NCI-H526 (cell line): ENCODE results near the gene ZNF22.
A peak's percentile ranks its signal among the peaks of the same experiment; 100 is the strongest.

Experiments
- DNase-seq, 2 experiments: peaks; one replicate each; lab custom pipeline; 2025; lab: John Stamatoyannopoulos, UW

Gene ZNF22

DNA sequence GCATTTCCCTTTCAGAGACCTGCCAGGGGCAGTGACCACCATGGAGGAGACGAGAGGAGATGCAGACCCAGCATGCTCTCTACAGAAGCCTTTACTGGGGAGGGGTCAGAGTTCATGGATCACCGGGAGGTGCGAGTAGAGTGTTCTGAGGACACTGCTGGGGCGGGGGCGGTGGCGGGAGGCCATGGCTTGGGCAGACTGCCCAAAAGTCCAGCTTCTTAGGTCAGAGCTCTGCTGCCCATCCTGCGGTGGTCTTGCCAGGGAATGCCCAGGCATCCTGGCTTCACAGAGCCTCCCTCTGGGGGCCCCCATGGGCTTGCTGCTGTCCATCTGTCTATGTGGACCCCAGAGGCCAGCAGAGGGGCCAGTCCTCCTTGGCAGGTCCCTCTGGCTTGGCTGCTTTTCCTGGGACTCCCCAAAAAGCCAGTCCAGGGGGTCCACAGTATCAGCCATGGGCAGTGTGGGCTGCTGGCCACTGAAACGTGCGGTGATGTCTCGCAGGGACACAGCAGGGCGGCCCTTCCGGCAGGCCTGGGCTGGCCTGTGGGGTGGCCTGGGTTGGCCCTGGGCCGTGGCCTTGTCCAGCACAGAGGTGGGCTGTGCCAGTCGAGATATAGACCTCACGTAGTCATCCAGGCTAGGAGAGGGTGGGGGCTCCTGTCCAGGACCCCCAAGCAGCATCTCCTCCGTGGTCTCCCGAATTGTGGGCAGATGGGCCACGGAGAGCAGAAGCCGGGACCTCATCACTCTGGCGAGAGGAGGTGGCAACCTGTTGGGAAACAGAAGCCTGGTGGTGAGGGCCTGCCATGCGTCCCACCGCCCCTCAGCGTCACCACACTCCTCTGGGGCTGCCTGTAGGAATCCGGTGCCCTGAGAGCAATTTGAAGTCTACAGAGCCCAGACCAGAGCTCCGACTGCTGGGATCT, 23.2 kb upstream of the ZNF22 start:
- no peak for DNase-seq

DNA sequence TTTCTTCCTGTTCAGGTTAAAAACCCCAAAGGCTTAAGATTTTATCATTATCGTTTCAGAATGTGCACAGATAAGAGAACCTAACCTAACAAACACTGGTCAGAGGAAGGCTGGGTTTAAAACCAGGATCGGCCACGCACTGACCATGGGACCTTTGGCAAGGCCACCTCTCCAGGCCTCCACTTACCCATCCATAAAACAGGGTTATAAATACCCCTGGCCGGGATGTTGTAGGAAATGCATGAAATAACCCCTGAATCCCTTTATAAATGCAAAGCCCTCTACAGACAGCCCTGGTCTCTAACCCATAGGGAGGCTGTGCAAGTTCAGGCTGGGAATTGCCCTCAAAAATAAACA, 22.5 kb upstream of the ZNF22 start:
- DNase-seq, result no peak

DNA sequence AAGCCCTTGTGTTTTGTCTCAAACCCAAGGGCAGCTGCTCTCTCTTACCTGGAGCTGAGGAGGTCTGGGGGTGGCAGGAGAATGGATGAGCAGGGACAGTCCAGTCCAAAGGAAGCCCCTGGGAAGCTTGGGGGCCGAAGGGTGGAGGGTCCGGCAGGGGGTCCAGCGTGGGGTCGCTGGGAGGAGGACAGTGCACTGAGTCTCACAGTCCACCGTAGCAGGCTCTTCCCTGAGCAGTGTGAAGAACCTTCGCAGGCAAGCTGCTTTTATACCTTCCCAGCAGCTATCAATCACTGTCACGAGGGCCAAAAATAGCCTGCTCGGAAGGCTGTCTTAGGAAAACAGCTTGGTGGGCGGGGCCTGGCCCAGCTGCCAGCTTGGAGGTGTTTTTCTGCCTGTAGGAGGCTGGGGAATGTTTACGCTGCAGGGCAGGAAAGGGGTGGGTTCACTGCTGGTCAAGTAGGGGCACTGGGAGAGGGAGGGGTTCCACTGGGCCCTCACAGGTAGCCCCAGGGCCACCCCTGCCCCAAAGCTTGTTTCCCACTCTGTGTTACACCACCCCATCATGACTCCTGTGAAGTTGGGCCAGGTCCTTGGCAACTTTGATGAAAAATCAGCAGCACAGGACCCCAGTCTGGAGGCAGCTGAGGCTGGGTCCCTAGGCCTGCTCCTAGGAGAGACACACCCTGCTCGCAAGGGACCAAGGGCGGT, 22.0 kb upstream of the ZNF22 start, which contains the start of gene DEPP1:
Gene DEPP1, minus strand, starts transcription at position 240 of the 711 bp plus-strand sequence. CDS start 779 bp downstream, outside the sequence.
- DNase-seq, result peak; percentile 73 to 93

DNA sequence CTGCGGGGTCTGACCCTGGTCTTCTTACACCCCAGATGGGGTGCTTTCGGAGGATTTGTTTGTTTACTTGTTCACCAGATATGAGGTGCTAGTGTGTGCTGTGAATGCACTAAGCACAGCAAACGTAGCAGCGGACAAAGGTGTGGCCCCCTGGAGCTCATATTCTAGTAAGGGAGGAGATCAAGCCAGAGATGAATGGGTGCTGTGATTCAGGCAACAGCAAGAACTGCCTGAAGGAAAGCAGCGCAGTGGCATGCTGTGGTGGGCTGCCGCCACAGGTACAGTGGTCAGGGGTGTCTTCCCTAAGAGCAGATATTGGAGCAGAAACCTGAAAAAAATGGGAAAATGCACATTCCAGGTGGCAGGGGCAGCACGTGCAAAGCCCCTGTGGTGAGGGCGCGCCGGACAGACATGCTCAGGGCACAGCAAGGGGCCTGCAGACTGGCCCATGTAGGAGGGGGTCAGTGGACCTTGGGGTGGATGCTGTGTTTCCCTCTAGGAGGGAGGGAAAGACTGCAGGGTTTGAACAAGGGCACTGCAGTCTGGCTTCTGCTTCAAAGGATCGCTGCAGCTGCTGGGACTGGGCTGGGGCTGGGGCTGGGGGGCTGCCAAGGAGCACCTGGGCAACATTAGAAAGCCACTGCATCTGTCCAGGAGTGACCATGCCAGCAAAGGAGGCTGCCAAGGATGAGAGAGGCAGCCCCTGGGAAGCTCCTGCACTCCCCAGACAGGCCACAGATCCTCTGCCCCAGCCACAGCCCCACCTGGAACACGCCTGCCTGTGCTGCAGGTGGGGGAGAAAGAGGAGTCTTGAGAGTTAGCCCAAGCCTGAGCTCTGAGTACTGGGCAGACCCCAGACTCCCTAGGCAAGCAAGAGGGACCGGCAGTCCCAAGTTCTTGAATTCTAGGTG, 21.2 kb upstream of the ZNF22 start:
- DNase-seq, result no peak

DNA sequence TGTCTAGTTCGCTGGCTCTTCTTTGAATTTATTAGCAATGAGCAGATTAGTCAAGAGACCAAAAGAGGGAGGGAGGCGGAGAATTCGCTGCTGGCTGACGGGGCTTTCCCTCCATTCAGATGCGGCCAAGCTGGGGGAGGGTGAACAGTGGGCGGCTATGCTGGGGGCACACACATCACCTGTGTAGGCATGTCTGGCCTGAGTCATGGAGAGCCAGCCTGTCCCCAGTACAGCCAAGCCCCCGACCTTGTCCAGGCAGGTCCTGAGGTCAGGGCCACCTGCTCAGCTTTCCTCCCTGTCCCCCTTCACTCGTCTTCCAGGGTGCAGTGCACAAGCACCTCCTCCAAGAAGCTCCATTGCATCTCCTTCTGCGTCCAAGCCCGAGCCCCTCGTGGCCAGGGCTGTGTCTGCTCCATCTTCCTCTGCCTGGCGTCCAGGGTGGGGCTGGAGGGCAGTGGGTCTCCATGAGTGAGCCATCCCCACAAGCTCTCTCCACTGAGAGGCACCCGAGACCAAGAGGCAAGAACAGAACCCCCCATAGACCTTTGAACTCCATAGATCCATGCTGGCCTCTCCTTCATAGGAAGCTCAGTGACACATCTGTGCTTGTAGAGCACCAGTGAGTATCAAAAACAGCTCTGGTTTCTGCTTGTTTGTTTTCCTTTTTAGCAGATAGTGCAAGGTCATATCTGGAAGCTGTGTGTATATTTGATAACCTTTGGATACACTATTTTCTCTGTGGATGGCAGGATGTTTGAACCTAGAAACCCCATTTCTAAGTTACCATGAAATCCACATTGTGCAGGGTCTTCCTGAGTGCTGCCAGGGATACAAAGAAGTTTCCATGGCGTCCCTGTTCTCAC, 20.2 kb upstream of the ZNF22 start:
- no peak for DNase-seq

DNA sequence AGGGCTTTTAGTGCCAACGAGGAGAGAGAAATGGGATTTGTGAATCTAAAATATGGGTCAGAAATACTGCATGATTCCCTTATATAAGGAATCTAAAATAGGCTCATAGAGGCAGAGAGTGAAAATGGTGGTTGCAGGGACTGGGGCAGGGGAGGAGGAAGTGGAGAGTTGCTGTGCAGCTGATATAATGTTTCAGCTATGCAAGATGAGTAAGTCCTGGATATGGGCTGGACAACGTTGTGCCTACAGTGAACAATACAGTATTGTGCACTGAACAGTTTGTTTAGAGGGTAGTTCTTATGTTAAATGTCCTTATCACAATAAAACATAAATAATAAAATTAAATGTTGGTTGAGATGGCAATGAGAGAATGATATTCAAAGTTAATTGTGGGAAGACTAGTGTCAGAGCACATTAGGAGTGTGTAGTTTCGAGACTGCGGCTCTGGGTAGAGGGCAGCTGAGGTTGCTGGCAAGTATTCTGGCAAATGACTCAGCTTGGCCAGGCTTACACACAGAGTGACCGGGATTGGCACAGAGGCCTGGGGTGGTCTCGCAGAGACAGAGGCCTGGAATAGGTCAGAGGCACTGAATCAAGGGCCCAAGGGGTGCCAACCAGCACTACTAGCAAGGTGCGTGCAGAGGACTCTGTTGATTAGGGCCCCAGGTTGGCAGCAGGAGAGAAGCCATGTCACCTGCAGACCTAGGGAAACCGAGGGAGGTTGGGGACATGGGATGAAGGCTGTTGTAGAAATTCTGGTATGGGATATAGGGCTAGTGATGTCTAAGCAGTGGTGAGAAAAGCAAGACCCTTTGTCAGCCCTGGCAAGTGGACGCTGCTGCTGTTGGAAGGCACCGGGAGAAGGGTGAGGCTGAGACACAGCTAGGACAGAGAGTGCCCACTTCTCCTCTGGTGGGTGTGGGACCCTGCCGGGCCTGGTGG, 19.3 kb upstream of the ZNF22 start:
- DNase-seq, result peak; percentile 26 to 36

DNA sequence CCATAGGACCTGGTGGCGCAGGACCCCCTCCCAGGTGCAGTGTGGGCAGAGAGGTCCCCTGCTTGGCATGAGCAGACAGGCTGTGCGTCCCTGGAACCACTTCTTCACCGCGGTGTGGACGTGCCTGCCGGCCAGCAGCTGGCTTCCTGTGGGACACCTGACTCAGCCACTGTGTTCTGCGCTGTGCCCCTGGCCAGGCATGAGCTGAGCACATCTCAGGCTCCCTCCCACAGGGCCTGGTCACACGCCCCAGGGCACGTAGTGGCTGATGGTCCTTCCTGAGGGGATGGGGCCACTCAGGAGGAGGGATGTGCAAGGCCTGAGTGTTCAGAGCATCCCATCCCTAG, 18.6 kb upstream of the ZNF22 start:
- DNase-seq, result no peak

DNA sequence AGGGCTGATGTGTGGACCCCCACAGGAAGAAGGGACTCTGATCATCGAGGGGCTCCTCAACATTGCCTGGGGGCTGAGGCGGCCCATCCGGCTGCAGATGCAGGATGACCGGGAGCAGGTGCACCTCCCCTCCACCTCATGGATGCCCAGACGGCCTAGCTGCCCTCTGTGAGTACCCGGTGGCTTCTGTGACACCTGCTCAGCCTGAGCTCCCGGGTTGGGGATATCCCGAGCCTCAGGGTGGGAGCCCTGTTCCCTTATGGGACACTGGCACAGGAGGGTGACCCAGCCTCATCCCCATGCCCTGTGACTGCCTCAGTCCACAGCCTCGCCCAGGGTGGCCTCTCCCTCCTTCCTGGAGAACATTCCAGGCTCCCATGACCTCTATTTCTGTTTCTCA, 18.2 kb upstream of the ZNF22 start:
- no peak for DNase-seq

DNA sequence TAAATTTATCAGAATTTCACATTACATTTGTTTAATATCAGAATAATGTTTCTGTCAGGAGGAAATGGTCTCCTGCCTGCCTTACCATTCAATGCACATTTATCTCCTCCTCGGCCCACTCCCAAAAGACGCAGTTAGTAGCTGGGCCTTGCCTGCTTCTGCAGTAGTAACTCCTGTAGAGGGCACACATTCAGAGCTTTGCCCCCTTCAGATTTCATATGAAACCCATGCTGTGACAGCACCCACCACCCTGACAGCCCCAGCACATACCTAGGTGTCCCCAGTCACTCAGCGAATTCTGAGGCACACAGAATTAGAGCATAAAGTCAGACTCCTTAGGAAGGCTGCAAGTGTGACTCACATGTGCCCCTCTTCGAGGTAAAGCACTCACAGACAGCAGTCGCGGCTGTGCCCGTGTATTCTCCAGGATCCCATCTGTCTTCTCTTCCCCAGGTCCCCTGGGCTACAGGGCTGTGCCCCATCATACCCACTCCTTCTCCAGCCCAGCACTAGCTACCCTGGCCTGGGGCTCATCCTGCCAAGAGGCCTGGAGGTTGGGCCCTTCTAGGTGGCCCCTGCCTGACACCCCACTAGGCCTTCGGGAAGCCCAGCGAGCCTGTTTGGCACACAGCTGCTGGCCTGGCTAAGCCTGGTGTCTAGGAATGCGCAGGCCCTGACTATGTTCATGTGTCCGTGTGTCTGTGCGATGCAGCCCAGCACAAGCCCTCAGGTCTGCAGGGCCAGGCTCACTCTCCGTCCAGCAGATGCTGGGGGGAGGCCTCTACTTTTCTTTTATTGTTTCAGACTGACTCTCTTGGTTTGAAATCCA, 17.4 kb upstream of the ZNF22 start:
- no peak for DNase-seq

DNA sequence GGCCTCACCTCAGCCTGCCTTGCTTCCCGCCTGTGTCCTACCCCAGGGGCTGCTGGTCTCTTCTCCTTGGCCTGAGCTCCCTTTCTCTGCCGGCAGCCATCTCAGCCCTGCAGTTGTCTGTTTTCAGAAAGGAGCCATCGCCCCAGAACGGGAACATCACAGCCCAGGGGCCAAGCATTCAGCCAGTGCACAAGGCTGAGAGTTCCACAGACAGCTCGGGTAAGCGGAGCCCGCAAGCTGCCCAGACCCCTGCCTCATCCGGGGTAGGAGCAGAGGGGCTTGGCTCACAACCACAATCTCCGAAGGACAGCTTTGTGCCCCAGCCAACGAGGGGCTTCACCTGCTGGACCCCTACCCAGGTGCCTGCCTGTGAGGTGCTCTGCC, 16.8 kb upstream of the ZNF22 start:
- DNase-seq, result no peak

DNA sequence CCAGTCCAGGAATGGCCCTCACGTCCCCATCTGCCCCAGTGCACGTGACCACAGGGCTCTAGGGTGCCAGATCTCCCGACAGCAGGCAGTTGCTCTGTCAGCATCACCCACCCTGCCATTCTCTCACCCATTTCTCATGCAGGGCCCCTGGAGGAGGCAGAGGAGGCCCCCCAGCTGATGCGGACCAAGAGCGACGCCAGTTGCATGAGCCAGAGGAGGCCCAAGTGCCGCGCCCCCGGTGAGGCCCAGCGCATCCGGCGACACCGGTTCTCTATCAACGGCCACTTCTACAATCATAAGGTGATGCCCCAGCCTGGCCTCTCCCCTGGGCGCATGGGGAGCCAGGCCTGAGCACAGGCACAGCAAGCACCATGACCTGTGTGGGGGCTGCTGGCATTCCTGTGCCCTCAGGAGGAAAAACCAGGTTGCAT, 16.0 kb upstream of the ZNF22 start:
- DNase-seq, result no peak

DNA sequence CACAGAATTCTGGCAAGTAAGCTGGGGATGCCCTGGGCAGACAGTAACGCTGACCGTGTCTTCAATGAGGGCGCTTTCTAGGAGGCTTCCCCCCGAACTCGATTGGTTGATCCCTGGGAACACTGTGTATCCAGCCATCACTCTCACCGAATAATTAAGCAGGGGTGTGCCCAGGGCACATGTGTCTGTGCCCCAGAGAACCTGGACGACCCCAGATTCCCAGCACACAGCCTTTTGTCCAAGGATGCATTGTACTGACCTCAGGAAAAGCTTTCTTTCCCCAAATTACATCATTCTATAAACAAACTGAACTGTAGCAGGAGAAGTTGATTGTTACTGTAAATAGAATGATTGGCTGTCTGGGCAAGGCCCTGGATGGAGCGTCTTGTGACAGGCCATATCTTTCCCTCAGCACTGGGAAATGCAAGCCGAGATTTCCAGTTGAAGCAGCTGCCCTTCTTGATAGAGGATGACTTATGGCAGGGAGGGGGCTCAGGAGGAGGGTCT, 15.5 kb upstream of the ZNF22 start:
- no peak for DNase-seq

DNA sequence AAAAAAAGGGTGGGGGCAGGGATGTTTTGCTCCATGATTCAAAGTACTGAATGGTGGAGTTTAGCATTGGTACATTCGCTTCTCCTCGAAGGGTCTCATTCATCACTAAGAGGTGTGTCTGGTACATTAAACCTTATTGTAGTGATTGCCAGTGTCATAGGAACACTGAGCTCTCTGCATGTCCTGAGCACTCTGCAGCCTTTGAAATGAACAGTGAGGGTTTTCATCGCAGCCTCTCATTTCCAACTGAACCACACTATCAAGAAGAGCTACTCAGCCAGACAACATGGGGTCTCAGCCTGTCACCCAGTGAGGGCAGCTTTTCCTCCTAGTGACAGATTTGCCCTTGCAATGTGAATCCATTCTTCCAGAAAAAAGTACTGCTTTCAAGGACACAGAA, 14.5 kb upstream of the ZNF22 start:
- no peak for DNase-seq

DNA sequence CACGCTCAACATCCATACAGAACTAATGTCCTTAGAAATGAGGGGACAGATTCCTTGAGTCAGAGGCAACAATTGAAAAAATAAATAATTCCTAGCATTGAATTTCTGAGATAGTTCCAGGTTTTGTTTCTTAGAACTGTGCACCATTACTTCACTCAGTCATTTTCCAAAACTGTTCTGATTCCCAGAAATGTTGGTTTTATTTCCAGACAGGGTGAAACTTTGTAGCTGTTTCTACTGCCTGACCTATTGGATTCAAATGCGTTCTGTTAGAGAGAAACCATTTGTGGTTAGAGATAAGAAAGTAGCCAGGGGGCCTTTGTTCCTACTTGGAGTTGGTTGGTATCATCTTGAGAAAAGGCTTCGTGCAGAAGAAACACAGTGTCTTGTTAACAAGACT, 14.1 kb upstream of the ZNF22 start:
- no peak for DNase-seq

DNA sequence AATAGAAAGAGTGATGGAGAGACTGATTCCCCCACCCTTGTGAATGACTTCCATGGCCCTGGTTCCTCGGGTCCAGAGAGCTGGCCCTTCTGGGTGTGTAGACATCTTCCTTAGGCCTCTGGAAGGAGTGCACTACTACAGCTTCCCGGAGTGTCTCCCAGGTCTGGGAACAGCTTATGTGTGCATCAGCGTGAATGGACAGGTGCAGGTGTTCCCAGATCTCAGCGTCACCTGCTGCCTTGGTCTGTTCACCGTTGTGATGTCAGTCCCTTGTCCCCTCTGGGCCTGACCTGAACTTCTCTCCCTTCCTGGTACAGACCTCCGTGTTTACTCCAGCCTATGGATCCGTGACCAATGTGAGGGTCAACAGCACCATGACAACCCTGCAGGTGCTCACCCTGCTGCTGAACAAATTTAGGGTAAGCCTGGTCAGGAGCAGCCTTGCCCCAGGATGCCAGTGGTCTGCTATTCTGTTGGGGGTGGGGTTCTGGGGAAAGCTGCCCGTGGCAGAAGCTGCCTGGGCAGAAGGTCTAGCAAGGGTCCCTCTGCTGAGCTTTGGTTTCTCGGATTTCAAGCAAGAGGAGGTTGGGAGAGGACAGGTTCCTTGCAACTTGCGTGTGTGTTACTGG, 11.7 kb upstream of the ZNF22 start:
- DNase-seq, result peak in 1 of 2 experiments; percentile 17

DNA sequence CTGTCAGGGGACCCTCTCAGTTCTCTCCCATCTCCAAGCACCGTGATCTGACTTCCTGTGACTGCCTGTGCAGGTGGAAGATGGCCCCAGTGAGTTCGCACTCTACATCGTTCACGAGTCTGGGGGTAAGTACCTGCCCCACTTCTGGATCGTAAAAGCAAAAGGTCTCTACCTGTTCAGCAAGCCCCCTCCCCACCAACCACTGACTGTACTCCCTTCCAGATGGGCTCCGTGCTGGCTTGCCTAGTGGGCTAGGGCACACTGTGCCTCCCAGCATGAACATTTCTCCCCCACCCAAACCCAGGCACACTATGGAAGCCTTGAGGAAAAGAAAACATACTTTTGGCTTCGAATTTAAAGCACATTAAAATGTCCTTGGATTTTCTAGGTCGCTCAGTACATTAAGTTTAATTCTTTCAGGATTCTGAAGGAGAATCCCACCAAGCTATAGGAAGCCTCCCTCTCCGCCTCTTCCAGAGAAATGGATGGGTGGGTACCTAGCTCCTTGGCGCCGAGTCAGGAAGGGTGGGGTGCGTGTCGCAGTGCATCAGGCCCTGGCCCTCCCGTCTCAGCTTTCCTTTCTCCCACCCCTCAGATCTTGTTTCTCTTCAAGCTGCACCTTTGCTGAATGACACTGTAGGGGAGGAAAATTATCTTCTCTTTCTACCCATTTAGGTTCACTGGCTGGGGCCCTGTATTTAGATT, 11.0 kb upstream of the ZNF22 start:
- no peak for DNase-seq

DNA sequence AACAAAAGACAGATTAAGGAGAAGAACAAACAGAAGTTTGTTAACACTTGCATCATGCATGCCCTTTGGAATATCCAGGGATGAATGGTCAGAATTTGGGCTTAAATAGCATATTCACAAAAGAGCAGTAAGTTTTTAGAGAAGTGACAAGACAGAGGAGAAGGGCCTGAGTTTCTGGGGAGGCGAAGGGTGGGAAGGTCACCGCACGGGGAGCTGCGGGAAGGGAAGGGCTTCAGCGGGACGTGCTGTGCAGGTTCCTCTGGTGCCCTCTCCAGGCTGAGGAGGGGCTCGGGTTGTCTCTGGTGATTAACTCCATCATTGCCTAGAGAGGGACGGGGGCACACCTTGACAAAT, 10.4 kb upstream of the ZNF22 start:
- DNase-seq, result peak; percentile 20 to 36

DNA sequence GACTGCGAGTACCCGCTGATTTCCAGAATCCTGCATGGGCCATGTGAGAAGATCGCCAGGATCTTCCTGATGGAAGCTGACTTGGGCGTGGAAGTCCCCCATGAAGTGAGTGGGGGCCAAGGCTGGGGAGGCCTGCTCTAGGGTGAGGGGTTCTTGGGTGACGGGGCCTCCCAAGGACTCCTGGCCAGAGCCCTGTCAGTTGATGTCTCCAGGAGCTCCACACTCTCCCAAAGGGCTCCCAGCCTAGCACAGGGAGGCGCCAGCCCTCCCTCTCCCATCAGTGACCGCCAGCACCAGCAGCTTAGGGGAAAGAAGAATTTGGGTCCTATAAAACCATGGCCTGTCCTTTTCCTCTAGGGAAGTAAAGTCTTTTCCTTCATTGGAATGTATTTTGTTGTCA, 9.8 kb upstream of the ZNF22 start:
- DNase-seq, result no peak
